DMS53 (cell line): Measurements from ENCODE around the gene TAS1R3.

Experiments
- DNase-seq: peaks from one replicate; lab custom pipeline; 2025; lab: John Stamatoyannopoulos, UW

The TAS1R3 gene

GRCh38 chr1:1295154-1295923 is 35.7 kb upstream of the TAS1R3 start:
- DNase-seq, result peak; percentile 38

GRCh38 chr1:1296070-1297061 is 34.7 kb upstream of the TAS1R3 start:
- DNase-seq, result no peak

GRCh38 chr1:1297802-1298424 is 33.2 kb upstream of the TAS1R3 start:
- DNase-seq, result no peak

- DNase-seq, result peak; percentile 39
These were observed 32.0 kb upstream of the TAS1R3 start for GRCh38 chr1:1298861-1299685.

- peak; percentile 57 for DNase-seq
These were observed 31.3 kb upstream of the TAS1R3 start for GRCh38 chr1:1299686-1300351.

GRCh38 chr1:1300352-1300739 is 30.7 kb upstream of the TAS1R3 start:
- no peak for DNase-seq

- no peak for DNase-seq
These were observed 29.1 kb upstream of the TAS1R3 start for GRCh38 chr1:1302006-1302430.

- peak; percentile 35 for DNase-seq
These were observed 28.1 kb upstream of the TAS1R3 start for GRCh38 chr1:1302951-1303509.

GRCh38 chr1:1303736-1304135 is 27.3 kb upstream of the TAS1R3 start:
- DNase-seq, result no peak

- DNase-seq, result peak; percentile 95
These were observed 26.5 kb upstream of the TAS1R3 start for GRCh38 chr1:1304331-1305299.

- peak; percentile 42 for DNase-seq
These were observed 25.6 kb upstream of the TAS1R3 start for GRCh38 chr1:1305300-1306069.

- DNase-seq, result peak; percentile 40
These were observed 24.9 kb upstream of the TAS1R3 start for GRCh38 chr1:1306070-1306660.

GRCh38 chr1:1306661-1307260 is 24.3 kb upstream of the TAS1R3 start:
- peak; percentile 58 for DNase-seq

GRCh38 chr1:1307261-1307922 is 23.7 kb upstream of the TAS1R3 start:
- peak; percentile 82 for DNase-seq

GRCh38 chr1:1307923-1308755 is 22.9 kb upstream of the TAS1R3 start, which contains the start of the genes ACAP3 and PUSL1:
Gene ACAP3, minus strand, starts transcription at chr1:1307930. Its CDS starts 115 bp downstream, at chr1:1307815.
Gene PUSL1, plus strand, starts transcription at chr1:1308597. Its CDS starts 47 bp downstream, at chr1:1308644.
- DNase-seq, result peak; percentile 100

- no peak for DNase-seq
These were observed 22.3 kb upstream of the TAS1R3 start for GRCh38 chr1:1308756-1309250.
